Measurements from ENCODE around the gene CCDC27.

- no peak for TF ChIP-seq CTCF (IDR thresholded peaks at IDR 0.05; ENCODE audit: insufficient read depth, low read depth, low read length)
- no peak for TF ChIP-seq EZH2 (IDR thresholded peaks at IDR 0.05; ENCODE audit: insufficient read depth, low read length)
Observed at GRCh38 chr1:3770047-3770765, 18.0 kb downstream of the CCDC27 start.
